T-helper 22 cell (primary cell): Measurements from ENCODE around the gene SNX1.
"Not testable (repeated sequence)": the region's sequence is repeated elsewhere in the genome, so short reads cannot be mapped to it uniquely, and the experiment has no call there.

ENCODE experiments used
- DNase-seq: peaks from one replicate; pipeline ENCODE4 v3.0.0-alpha.2; 2020; ENCODE audit warnings: low read depth

SNX1 gene

GRCh38 chr15:64073496-64073895 is 22.3 kb upstream of the SNX1 start:
- DNase-seq: not testable (repeated sequence)

GRCh38 chr15:64082757-64083156 is 13.0 kb upstream of the SNX1 start:
- DNase-seq: no peak

GRCh38 chr15:64089543-64090280 is 6.1 kb upstream of the SNX1 start:
- DNase-seq: no peak

- DNase-seq: no peak
These were observed 5.3 kb upstream of the SNX1 start for GRCh38 chr15:64090527-64090926.

- no peak for DNase-seq
These were observed 3.5 kb upstream of the SNX1 start for GRCh38 chr15:64092075-64092820.

GRCh38 chr15:64092864-64093626 is 2.7 kb upstream of the SNX1 start:
- DNase-seq: no peak

- DNase-seq: peak; percentile 89
These were observed 2.0 kb upstream of the SNX1 start, which contains the start of gene CIAO2A for GRCh38 chr15:64093627-64094417. Gene CIAO2A (minus strand): TSS chr15:64093838. CDS start chr15:64093768, 70 bp downstream.

GRCh38 chr15:64095431-64095794 is 369 bp upstream of the SNX1 start:
- no peak for DNase-seq

- DNase-seq: no peak
These were observed 1.0 kb downstream of the SNX1 start for GRCh38 chr15:64096668-64097384.

- no peak for DNase-seq
These were observed 3.6 kb downstream of the SNX1 start for GRCh38 chr15:64099379-64099778.

GRCh38 chr15:64100958-64101357 is 5.2 kb downstream of the SNX1 start:
- DNase-seq: no peak

- no peak for DNase-seq
These were observed 6.7 kb downstream of the SNX1 start for GRCh38 chr15:64102497-64102896.

GRCh38 chr15:64105113-64105704 is 9.4 kb downstream of the SNX1 start:
- no peak for DNase-seq

GRCh38 chr15:64107337-64107736 is 11.6 kb downstream of the SNX1 start:
- no peak for DNase-seq

GRCh38 chr15:64110108-64110701 is 14.4 kb downstream of the SNX1 start:
- not testable (repeated sequence) for DNase-seq

- no peak for DNase-seq
These were observed 15.3 kb downstream of the SNX1 start for GRCh38 chr15:64110950-64111678.

GRCh38 chr15:64111679-64112050 is 15.9 kb downstream of the SNX1 start:
- no peak for DNase-seq

- no peak for DNase-seq
These were observed 16.4 kb downstream of the SNX1 start for GRCh38 chr15:64112073-64112772.

- no peak for DNase-seq
These were observed 17.1 kb downstream of the SNX1 start for GRCh38 chr15:64112904-64113303.
